Lower lobe of right lung (tissue), 2 donors: ENCODE results near the gene SORBS2. TPM values are rescaled to one million over a fixed set of nuclear protein-coding genes. Genes with fewer than 3 reads are reported as not detected.
A peak's percentile ranks its signal among the peaks of the same experiment; 100 is the strongest.

Experiments used
- ATAC-seq, 2 donors: fragments of 200-7000 bp; cut with Tn5 transposase; one replicate each; pipeline ENCODE4 v1.9.1; 2020 to 2022; ENCODE audit warnings: mild to moderate bottlenecking in 2 of 2, moderate library complexity in 2 of 2
- DNase-seq: peaks from one replicate; pipeline ENCODE4 v3.0.0-alpha.2; 2020
- H3K27ac ChIP-seq: fragments of 200-600 bp; one replicate; pipeline ENCODE4 v1.8.0; 2022
- H3K27me3 ChIP-seq: fragments of 200-600 bp; one replicate; pipeline ENCODE4 v1.8.0; 2022; ENCODE audit warnings: low read depth
- H3K36me3 ChIP-seq: fragments of 200-600 bp; one replicate; pipeline ENCODE4 v1.8.0; 2022; ENCODE audit warnings: mild to moderate bottlenecking
- H3K4me1 ChIP-seq: fragments of 200-600 bp; one replicate; pipeline ENCODE4 v1.8.0; 2022
- H3K4me3 ChIP-seq: fragments of 200-600 bp; one replicate; pipeline ENCODE4 v1.8.0; 2022; ENCODE audit warnings: mild to moderate bottlenecking
- H3K9me3 ChIP-seq: fragments of 200-600 bp; one replicate; pipeline ENCODE4 v1.8.0; 2022
- CTCF ChIP-seq: fragments of 200-600 bp; IDR thresholded peaks from one replicate; pipeline ENCODE4 v1.8.0; 2022; ENCODE audit warnings: antibody characterized with exemption, mild to moderate bottlenecking
- intact Hi-C: fragments of 100-400 bp; cut with DNase I; formaldehyde crosslinking; loops from one replicate; pipeline ENCODE4 v1.11.0; 2022
- total RNA-seq: library from RNA; stranded (reverse); fragmentation: NEBNext Ultra II Directional; extraction: Animal tissue kit (Norgen Biotek cat#: 25700); gene quantifications from one replicate; pipeline ENCODE4 v1.2.1, GENCODE V29; 2021
- donor health status: DM: no; HTN: yes; CAD: no; lungs with severe emphysema.

The SORBS2 gene
- total RNA-seq, 1 donor from 2014 or later: 49.3 TPM

GRCh38 chr4:185794637-185795036, 17.4 kb downstream of the SORBS2 start:
- no peaks in the 10 kb centered on the region for H3K36me3 ChIP-seq
- no peak overlapping the region for H3K27ac ChIP-seq
- TF ChIP-seq CTCF: no peak
- no peaks in the 10 kb centered on the region for H3K27me3 ChIP-seq
- no peak overlapping the region for H3K4me3 ChIP-seq
- no peak for DNase-seq
- no peaks in the 10 kb centered on the region for H3K9me3 ChIP-seq
- peaks cover 8% of the 10 kb centered on the region for H3K4me1 ChIP-seq
- intact Hi-C loops: no loop called here
- ATAC-seq: no peak

GRCh38 chr4:185793716-185794115, 18.3 kb downstream of the SORBS2 start:
- H3K27ac ChIP-seq: no peak overlapping the region
- no peak for DNase-seq

GRCh38 chr4:185793116-185793485, 18.9 kb downstream of the SORBS2 start:
- DNase-seq (no peak), ATAC-seq (no peak)
- Histone ChIP-seq H3K27me3 (no peaks in the 10 kb centered on the region), H3K27ac (no peak overlapping the region), H3K9me3 (no peaks in the 10 kb centered on the region), H3K36me3 (no peaks in the 10 kb centered on the region), H3K4me1 (peaks cover 8% of the 10 kb centered on the region), H3K4me3 (no peak overlapping the region)
- intact Hi-C loops: no loop called here
- TF ChIP-seq CTCF: no peak

More at GRCh38 chr4:185793716-185794115, 18.3 kb downstream of the SORBS2 start:
- intact Hi-C loops: no loop called here
- no peak for TF ChIP-seq CTCF
- peaks cover 8% of the 10 kb centered on the region for H3K4me1 ChIP-seq
- no peak for ATAC-seq
- H3K9me3 ChIP-seq: no peaks in the 10 kb centered on the region
- no peak overlapping the region for H3K4me3 ChIP-seq
- H3K36me3 ChIP-seq: no peaks in the 10 kb centered on the region
- H3K27me3 ChIP-seq: no peaks in the 10 kb centered on the region

- Histone ChIP-seq H3K36me3 (no peaks in the 10 kb centered on the region), H3K27ac (no peak overlapping the region), H3K4me1 (peaks cover 8% of the 10 kb centered on the region), H3K27me3 (no peaks in the 10 kb centered on the region), H3K4me3 (no peak overlapping the region), H3K9me3 (no peaks in the 10 kb centered on the region)
- peak in 1 of 2 donors; percentile 64 for ATAC-seq
- TF ChIP-seq CTCF: no peak
- intact Hi-C loops: no loop called here
- DNase-seq: no peak
These were observed 19.4 kb downstream of the SORBS2 start for GRCh38 chr4:185792384-185793115.

GRCh38 chr4:185787926-185788679, 23.9 kb downstream of the SORBS2 start:
- Histone ChIP-seq H3K27me3 (no peaks in the 10 kb centered on the region), H3K36me3 (no peaks in the 10 kb centered on the region), H3K27ac (no peak overlapping the region), H3K4me3 (no peak overlapping the region), H3K4me1 (peaks cover 7% of the 10 kb centered on the region), H3K9me3 (no peaks in the 10 kb centered on the region)
- TF ChIP-seq CTCF: no peak
- no peak for ATAC-seq
- no peak for DNase-seq
- intact Hi-C loops: no loop called here
